Skeletal muscle tissue (tissue), 4 donors: ENCODE data around the gene ARL5C. TPM values are rescaled to one million over a fixed set of nuclear protein-coding genes. Genes with fewer than 3 reads are reported as not detected.
"Not testable (repeated sequence)": the region's sequence is repeated elsewhere in the genome, so short reads cannot be mapped to it uniquely, and the experiment has no call there.

Experiments
- H3K27ac ChIP-seq: one replicate; pipeline ENCODE4 v1.7.0; 2013; ENCODE audit warnings: mild to moderate bottlenecking, low read depth, low read length, inconsistent platforms
- H3K27me3 ChIP-seq, 3 donors: one replicate each; pipeline ENCODE4 v1.7.0; 2013; ENCODE audit warnings: low read length in 3 of 3; ENCODE audit not compliant: control insufficient read depth in 3 of 3, insufficient read depth in 3 of 3
- H3K36me3 ChIP-seq, 3 donors: one replicate each; pipeline ENCODE4 v1.7.0; 2013; ENCODE audit warnings: low read length in 3 of 3; ENCODE audit not compliant: control insufficient read depth in 3 of 3, insufficient read depth in 3 of 3
- H3K4me1 ChIP-seq, 3 donors: one replicate each; pipeline ENCODE4 v1.7.0; 2013; ENCODE audit warnings: low read length in 3 of 3, mild to moderate bottlenecking in 3 of 3; ENCODE audit not compliant: control insufficient read depth in 3 of 3, insufficient read depth in 3 of 3
- H3K4me3 ChIP-seq, 3 donors: one replicate each; pipeline ENCODE4 v1.7.0; 2013; ENCODE audit warnings: low read length in 3 of 3
- H3K9ac ChIP-seq, 3 donors: one replicate each; pipeline ENCODE4 v1.7.0; 2013; ENCODE audit warnings: low read length in 3 of 3, mild to moderate bottlenecking in 3 of 3, moderate library complexity in 2 of 3, low read depth in 1 of 3
- H3K9me3 ChIP-seq, 3 donors: one replicate each; pipeline ENCODE4 v1.7.0; 2013; ENCODE audit warnings: low read length in 3 of 3; ENCODE audit not compliant: control insufficient read depth in 3 of 3
- total RNA-seq: library from RNA; depleted of rRNA; stranded (reverse); fragments of >200 nt; gene quantifications from one replicate; pipeline ENCODE4 v1.2.3, GENCODE V29; 2014
- donor health status: Osteomylitis.

Gene ARL5C
- total RNA-seq, 1 donor from 2014 or later: under 0.01 TPM

DNA sequence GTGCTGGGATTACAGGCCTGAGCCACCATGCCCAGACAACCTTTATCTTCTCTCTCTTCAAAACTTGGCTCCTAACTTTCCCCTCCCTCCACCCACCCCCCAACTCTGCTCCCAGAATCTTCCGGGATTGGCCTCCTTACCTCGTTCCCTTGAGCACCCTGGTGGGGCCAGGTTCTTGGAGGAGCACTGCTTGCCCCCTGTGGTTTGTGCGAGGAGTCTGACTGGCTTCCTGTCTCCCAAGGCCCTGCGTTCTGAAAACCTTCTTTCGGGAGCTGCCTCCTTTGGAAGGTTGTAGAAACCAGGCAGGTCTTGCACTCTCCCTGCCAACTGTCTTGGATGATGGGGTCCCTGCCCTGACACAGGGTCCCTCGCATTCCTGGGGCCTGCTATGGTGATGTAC is 34.3 kb downstream of the ARL5C start:
- H3K9ac ChIP-seq: no peak overlapping the region
- no peaks in the 10 kb centered on the region for H3K36me3 ChIP-seq
- H3K27me3 ChIP-seq: no peaks in the 10 kb centered on the region
- peaks cover 4 to 5% (median 5%) of the 10 kb centered on the region in 3 donors for H3K4me1 ChIP-seq
- H3K9me3 ChIP-seq: no peaks in the 10 kb centered on the region
- H3K4me3 ChIP-seq: no peak overlapping the region
- no peak overlapping the region for H3K27ac ChIP-seq

DNA sequence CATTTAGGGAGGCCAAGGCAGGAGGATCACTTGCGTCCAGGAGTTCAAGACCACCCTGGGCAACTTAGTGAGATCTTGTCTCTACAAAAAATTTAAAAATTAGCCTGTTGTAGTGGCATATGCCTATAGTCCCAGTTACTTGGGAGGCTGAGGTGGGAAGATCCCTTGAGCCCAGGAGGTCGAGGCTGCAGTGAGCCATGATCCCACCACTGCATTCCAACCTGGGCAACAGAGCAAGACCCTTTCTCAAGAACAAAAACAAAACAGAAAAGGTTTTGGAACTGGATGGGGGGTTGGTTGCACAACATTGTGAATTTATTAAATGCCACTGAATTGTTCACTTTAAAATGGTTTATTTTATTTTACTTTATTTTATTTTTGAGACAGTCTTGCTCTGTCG is 35.8 kb downstream of the ARL5C start:
- no peaks in the 10 kb centered on the region for H3K36me3 ChIP-seq
- no peak overlapping the region for H3K27ac ChIP-seq
- H3K4me1 ChIP-seq: peaks cover 4 to 5% (median 5%) of the 10 kb centered on the region in 3 donors
- no peaks in the 10 kb centered on the region for H3K9me3 ChIP-seq
- H3K27me3 ChIP-seq: no peaks in the 10 kb centered on the region
- H3K4me3 ChIP-seq: no peak overlapping the region
- H3K9ac ChIP-seq: no peak overlapping the region

DNA sequence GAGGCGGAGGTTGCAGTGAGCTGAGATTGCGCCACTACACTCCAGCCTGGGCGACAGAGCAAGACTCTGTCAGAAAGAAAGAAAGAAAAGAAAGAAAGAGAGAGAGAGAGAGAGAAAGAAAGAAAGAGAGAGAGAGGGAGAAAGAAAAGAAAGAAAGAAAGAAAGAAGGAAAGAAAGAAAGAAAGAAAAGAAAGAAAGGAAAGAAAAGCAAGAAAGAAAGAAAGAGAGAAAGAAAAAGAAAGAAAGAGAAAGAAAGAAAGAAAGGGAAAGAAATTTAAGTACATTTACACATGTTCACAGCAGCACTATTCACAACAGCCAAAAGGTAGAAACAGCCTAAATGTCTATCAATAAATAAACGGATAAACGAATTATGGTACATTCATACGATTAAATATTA is 36.4 kb downstream of the ARL5C start:
- not testable (repeated sequence) for H3K9ac ChIP-seq, H3K9me3 ChIP-seq, H3K4me3 ChIP-seq, H3K36me3 ChIP-seq, H3K27ac ChIP-seq, H3K27me3 ChIP-seq, H3K4me1 ChIP-seq

DNA sequence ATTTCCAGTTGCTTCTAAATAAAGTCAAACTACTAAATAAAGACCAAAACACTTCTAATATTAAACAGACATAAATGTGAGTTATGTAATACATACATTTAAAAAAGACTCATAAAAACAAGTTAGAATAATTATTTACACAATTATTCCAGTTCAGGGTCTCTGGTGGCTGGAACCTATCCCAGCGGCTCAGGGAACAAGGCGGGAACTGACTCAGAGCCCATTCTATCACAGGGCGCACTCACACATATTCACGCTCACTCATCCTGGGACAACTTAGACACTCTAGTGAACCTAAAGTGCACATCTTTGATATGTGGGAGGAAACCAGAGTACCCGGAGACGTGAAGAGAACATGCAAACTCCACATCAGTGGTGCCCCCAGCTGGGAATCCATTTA is 39.5 kb downstream of the ARL5C start:
- no peak overlapping the region for H3K4me3 ChIP-seq
- no peak overlapping the region for H3K9ac ChIP-seq
- H3K4me1 ChIP-seq: peaks cover 0 to 7% (median 4%) of the 10 kb centered on the region in 3 donors
- H3K9me3 ChIP-seq: no peaks in the 10 kb centered on the region
- no peak overlapping the region for H3K27ac ChIP-seq
- H3K36me3 ChIP-seq: no peaks in the 10 kb centered on the region
- H3K27me3 ChIP-seq: no peaks in the 10 kb centered on the region

DNA sequence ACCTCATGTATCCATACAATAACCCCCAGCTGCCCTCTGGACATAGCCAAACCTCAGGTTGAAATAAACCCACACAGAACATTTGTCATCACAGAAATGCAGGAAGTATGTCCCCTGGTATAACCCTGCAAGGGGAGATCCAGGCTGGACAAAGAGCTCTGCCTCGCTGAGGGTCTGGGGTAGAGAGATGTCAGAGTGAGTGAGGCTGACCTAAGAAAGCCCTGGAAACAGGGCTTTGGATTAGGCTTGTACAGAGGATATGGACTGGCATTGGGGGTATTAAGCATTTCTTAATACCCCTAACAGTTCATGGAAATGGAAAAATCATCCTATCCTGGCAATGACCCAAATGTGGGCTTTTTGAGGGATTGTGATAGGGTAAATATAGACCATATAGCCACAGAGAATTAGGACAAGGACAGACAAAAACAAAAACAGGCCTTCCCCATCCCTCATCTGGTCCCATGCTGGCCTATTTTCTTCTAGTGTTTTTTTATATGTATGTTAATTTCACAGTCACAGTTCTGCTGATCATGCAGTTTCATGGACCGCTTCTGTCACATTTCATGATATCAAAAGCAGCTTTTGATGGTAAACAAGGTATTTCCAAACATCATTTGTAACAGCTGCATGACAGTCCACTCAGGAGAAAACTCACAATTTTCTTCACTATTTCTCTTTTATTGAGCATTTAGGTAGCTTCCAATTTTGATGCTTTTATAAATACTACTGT is 40.7 kb downstream of the ARL5C start:
- Histone ChIP-seq H3K27ac (no peak overlapping the region), H3K4me3 (no peak overlapping the region), H3K27me3 (no peaks in the 10 kb centered on the region), H3K4me1 (peaks cover 0 to 7% (median 4%) of the 10 kb centered on the region in 3 donors), H3K36me3 (no peaks in the 10 kb centered on the region), H3K9ac (no peak overlapping the region), H3K9me3 (no peaks in the 10 kb centered on the region)

DNA sequence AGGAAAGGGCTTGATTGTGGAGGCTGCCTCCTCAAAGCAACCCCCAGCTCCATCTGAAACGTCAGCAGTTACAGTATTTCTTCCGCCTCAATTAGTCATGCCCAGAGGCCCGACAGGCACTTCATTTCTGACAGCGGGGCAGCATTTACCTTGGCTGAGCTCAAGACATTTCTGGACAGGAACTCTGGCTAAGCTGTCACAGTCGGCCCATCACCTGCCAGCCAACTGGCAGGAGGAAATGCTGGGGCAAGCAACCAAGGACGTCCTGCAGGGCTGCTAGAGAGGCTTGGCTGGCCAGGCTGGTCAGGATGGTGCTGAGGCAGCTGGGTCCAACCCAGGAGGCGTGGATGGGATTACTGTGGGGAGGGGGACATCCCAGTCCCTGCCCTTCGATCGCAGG is 42.3 kb downstream of the ARL5C start:
- no peak overlapping the region for H3K9ac ChIP-seq
- H3K9me3 ChIP-seq: no peaks in the 10 kb centered on the region
- no peaks in the 10 kb centered on the region for H3K36me3 ChIP-seq
- H3K4me1 ChIP-seq: peaks cover 0 to 7% (median 4%) of the 10 kb centered on the region in 3 donors
- H3K4me3 ChIP-seq: no peak overlapping the region
- H3K27ac ChIP-seq: no peak overlapping the region
- no peaks in the 10 kb centered on the region for H3K27me3 ChIP-seq

DNA sequence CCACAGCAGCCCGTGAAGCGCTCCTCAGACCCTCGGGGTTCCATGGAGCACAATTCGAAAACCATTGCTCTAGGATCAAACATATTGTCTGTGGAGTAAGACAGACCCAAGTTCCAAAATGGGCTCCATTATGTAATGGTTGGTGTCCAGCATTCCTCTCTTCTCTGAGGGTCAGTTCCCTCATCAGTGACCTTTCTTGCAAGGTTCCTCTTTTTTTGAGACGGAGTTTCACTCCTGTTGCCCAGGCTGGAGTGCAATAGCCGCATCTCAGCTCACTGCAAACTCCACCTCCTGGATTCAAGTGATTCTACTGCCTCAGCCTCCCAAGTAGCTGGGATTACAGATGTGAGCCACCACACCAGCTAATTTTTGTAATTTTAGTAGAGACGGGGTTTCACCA is 43.0 kb downstream of the ARL5C start:
- no peak overlapping the region for H3K27ac ChIP-seq
- peaks cover 0 to 7% (median 4%) of the 10 kb centered on the region in 3 donors for H3K4me1 ChIP-seq
- H3K9ac ChIP-seq: no peak overlapping the region
- no peak overlapping the region for H3K4me3 ChIP-seq
- no peaks in the 10 kb centered on the region for H3K36me3 ChIP-seq
- no peaks in the 10 kb centered on the region for H3K9me3 ChIP-seq
- H3K27me3 ChIP-seq: no peaks in the 10 kb centered on the region

DNA sequence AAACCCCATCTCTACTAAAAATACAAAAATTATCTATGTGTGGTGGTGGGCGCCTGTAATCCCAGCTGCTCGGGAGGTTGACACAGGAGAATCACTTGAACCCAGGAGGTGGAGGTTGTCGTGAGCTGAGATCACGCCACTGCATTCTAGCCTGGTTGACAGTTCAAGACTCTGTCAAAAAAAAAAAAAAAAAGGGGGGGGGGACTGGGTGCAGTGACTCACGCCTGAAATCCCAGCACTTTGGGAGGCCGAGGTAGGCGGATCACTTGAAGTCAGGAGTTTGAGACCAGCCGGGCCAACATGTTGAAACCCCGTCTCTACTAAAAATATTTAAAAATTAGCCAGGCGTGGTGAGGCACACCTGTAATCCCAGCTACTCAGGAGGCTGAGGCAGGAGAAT is 44.0 kb downstream of the ARL5C start:
- H3K27ac ChIP-seq, H3K36me3 ChIP-seq, H3K9me3 ChIP-seq, H3K4me3 ChIP-seq, H3K27me3 ChIP-seq, H3K4me1 ChIP-seq, H3K9ac ChIP-seq: not testable (repeated sequence)

DNA sequence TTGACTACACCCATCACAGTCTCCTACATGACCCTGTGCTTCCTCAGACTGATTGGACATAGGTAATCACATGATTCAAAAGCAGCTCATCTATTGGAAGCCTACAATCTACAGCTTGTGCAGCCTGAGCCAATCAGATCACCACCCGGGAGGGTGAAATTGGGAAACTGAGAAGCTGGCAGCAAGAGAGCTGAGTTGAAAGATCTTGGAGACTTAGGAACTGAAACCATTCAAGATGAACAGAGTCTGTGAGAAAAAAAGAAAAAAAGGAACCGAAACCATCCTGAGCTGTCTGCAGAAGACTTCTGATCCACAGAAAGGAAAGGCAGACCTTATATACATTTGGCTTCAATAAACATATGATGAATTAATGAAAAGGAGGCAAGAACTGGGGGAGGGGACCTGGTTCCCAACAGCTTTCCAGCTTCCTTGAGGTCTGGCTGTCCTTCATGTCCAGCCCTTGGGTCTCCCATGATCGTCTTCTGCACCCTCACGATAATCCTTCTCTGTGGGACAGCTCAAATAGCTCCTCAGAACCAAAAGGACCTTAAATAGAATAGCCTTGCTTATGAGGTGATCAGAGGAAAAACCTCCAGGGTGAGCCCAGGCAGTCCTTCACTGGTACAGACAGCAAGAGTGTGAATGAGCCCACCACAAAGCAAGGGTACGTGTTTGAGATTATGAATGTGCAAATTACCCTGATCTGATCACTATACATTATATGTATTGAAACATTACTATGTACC is 47.1 kb downstream of the ARL5C start:
- no peak overlapping the region for H3K27ac ChIP-seq
- H3K4me1 ChIP-seq: peaks cover 7 to 15% (median 15%) of the 10 kb centered on the region in 3 donors
- H3K9ac ChIP-seq: no peak overlapping the region
- H3K36me3 ChIP-seq: no peaks in the 10 kb centered on the region
- H3K27me3 ChIP-seq: no peaks in the 10 kb centered on the region
- H3K4me3 ChIP-seq: no peak overlapping the region
- H3K9me3 ChIP-seq: peaks cover 0 to 2% (median 0%) of the 10 kb centered on the region in 3 donors

DNA sequence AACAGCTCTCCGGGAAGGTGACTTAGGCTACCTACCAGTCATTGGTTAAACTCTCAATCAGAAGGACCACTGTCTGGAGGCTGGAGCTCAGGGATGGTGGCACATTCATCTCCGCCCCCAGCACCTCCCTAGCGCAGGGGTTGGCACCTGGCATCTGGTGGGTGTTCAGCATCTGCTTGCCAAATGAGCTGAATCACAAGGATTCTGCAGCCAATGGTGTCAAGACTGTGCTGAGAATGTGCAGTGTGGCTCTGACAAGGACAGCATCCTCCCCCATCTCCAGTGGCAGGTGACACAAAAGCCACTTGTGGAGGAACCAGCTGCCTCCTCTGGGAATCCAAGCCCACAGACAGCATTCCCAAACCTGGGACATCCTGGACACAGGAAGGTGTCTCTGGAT is 49.7 kb downstream of the ARL5C start:
- H3K4me3 ChIP-seq: no peak overlapping the region
- H3K36me3 ChIP-seq: no peaks in the 10 kb centered on the region
- peaks cover 0 to 2% (median 0%) of the 10 kb centered on the region in 3 donors for H3K9me3 ChIP-seq
- no peak overlapping the region for H3K27ac ChIP-seq
- H3K9ac ChIP-seq: no peak overlapping the region
- peaks cover 7 to 11% (median 8%) of the 10 kb centered on the region in 3 donors for H3K4me1 ChIP-seq
- H3K27me3 ChIP-seq: no peaks in the 10 kb centered on the region
